ENCODE measurements around the gene PTCH1. TPM values are rescaled to one million over a fixed set of nuclear protein-coding genes. Genes with fewer than 3 reads are reported as not detected.

Gene PTCH1
- total RNA-seq, 2 donors from 2014 or later: 4.6 to 13.2 TPM

GRCh38 chr9:95504053-95504963, 12.5 kb downstream of the PTCH1 start:
- intact Hi-C loops (cut with DNase I): loop anchor here in 1 of 2 donors (10.0 kb wide), 1 partner anchor 190 kb away; the partner anchor contains the start of gene FANCC
- DNase-seq (ENCODE audit: low spot score): no peak

GRCh38 chr9:95503369-95503768, 13.4 kb downstream of the PTCH1 start:
- intact Hi-C loops (cut with DNase I): loop anchor here in 1 of 2 donors (10.0 kb wide), 1 partner anchor 189 kb away; the partner anchor contains the start of gene FANCC
- DNase-seq (ENCODE audit: low spot score): no peak

- intact Hi-C loops (cut with DNase I): loop anchor here in 1 of 2 donors (10.0 kb wide), 1 partner anchor 187 kb away; the partner anchor contains the start of gene FANCC
- no peak for DNase-seq (ENCODE audit: low spot score)
These were observed 14.5 kb downstream of the PTCH1 start for GRCh38 chr9:95502248-95502647.

GRCh38 chr9:95499847-95500246, 16.9 kb downstream of the PTCH1 start:
- no peak for DNase-seq (ENCODE audit: low spot score)
- intact Hi-C loops (cut with DNase I): loop anchor here in 1 of 2 donors (10.0 kb wide), 1 partner anchor 185 kb away; the partner anchor contains the start of gene FANCC

- peak; percentile 5 for DNase-seq (ENCODE audit: low spot score)
- intact Hi-C loops (cut with DNase I): no loop called here
These were observed 17.6 kb downstream of the PTCH1 start for GRCh38 chr9:95499046-95499676.

DNA sequence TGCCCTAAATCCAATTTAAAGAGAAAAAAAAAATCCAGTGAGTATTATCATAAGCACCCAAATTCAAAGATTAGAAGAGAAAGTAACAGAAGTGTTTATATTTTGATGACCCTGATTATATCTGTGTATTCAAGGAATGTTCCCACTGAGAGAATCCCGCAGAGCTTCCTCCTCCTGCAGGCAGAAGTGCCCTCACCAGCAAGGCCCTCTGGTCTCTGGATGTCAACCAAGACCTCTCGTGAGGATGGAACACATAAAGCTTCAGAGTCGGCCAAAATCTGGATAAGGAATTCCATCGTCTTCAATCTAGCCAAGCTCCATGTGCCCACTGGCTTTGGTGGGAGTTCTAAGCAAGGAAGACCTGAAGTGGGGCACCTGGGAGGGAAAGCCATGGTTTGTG, 18.1 kb downstream of the PTCH1 start:
- DNase-seq (ENCODE audit: low spot score): no peak
- intact Hi-C loops (cut with DNase I): no loop called here

- no peak for DNase-seq (ENCODE audit: low spot score)
- intact Hi-C loops (cut with DNase I): no loop called here
These were observed 19.0 kb downstream of the PTCH1 start for GRCh38 chr9:95497772-95498171.

GRCh38 chr9:95496687-95497086, 20.1 kb downstream of the PTCH1 start:
- intact Hi-C loops (cut with DNase I): no loop called here
- DNase-seq (ENCODE audit: low spot score): no peak

- intact Hi-C loops (cut with DNase I): no loop called here
- no peak for DNase-seq (ENCODE audit: low spot score)
These were observed 20.8 kb downstream of the PTCH1 start for GRCh38 chr9:95495961-95496360.

DNA sequence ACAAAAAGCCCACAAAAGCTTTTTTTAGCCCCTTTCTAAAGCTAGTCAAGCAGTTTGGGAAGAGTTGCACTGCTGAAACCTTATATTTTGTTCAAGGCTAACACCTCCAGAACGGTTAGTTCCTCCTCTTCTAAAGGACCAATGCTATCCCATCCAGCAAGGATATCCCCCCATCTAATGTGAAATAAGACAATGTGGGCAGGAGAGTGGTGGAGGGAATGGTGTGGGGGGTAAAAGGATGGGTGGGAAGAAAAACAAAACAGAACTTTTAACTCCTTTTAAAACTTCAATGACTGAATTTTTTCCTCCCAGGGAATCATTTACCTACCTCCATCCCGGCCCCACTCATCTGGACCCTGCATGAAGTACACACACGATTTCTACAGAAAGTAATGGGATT, 21.2 kb downstream of the PTCH1 start:
- intact Hi-C loops (cut with DNase I): no loop called here
- no peak for DNase-seq (ENCODE audit: low spot score)

- no peak for DNase-seq (ENCODE audit: low spot score)
- intact Hi-C loops (cut with DNase I): no loop called here
These were observed 22.1 kb downstream of the PTCH1 start for GRCh38 chr9:95494416-95495371.

DNA sequence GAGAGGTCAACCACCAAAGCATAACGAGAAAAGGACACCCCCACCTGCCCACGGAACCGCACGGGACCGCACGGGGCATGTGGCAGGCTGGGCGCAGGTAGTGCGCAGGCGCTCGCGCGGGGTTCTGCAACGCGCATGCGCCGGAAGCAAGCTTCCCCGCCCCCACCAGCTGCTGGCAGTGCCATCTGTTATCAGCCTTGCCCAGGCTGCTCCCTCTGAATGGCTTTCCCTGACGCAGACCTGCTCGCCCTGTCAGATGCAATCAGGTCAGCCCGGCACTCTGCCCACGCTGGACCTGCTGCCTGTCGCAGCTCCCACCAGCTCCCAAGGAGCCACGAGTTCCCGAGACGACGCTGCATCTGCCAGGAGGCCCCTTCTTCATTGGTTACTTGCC, 22.8 kb downstream of the PTCH1 start:
- no peak for DNase-seq (ENCODE audit: low spot score)
- intact Hi-C loops (cut with DNase I): no loop called here

DNA sequence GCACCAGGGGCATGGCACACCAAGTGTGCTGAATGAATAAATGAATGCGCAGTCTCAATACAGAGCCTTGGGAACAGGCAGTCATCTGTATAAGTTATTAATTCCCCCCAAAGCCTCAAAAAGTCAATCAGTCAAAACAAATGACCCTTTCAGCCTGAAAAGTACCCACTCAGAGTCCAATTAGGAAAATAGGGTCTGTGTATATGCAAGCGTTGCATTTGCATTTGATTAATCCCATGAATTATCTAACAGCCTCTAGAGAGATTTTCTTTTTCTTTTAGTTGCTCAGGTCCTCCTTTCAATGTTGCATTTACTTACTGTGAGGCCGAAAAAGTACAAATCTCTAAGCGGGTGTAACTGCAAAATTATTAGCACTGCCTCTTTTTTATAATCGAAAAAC, 23.4 kb downstream of the PTCH1 start:
- DNase-seq (ENCODE audit: low spot score): no peak
- intact Hi-C loops (cut with DNase I): no loop called here

DNA sequence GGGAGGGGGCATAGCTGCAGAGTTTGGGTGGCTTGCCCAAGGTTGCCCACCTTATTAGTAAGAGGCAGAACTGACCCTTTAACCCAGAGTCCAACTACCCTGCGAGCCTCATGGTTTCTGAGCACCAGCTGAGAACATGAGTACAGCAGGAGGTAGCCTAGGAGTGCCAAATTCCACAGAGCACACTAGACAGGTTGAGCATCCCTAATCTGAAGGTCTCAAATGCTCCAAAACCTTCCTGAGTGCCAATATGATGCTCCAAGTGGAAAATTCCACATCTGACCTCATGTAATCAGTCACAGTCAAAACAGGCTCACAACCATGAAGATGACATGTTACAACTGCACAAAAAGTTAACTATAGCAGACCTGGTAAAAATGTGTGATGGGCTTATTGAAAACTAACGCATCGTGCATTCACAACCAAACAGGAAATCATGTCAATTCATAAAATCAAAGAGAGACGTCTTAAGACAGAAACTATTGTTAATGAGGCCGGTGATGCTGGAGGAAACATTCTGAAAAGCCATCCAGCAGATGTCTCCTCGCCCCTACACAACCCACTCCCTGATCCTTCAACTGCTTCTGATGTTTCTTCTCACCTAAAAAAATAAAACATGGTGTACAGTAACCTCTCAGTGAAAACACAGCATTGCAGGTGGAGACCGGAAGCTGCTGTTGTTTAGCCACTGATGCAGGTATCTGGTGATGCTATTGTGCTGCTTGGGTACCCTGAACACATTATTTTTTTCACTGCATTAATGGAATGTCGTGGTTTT, 25.0 kb downstream of the PTCH1 start:
- intact Hi-C loops (cut with DNase I): no loop called here
- no peak for DNase-seq (ENCODE audit: low spot score)

GRCh38 chr9:95488954-95489353, 27.8 kb downstream of the PTCH1 start:
- intact Hi-C loops (cut with DNase I): no loop called here
- DNase-seq (ENCODE audit: low spot score): no peak

- intact Hi-C loops (cut with DNase I): no loop called here
- DNase-seq (ENCODE audit: low spot score): no peak
These were observed 30.5 kb downstream of the PTCH1 start for GRCh38 chr9:95486318-95486717.

GRCh38 chr9:95484225-95484624, 32.5 kb downstream of the PTCH1 start:
- intact Hi-C loops (cut with DNase I): no loop called here
- DNase-seq (ENCODE audit: low spot score): no peak

DNA sequence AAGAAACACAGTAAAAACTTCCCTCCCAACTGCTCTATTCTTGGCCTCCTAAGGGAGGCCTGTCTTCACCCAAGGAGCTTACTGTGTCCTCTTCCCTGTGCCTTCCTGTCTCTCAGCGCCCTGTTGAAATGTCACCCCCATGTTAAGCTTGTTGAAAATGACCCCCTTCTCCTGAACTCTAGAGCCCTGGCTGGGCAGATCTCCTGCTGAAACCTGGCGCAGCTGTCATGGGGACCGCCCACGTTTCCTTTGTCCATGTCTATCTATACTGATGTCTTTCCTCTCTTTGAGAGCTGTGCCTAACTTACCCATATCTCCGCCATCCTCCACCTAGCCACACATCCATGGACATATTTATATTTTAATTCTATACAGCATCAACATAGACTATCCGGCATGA, 33.3 kb downstream of the PTCH1 start:
- intact Hi-C loops (cut with DNase I): no loop called here

GRCh38 chr9:95482621-95483020, 34.1 kb downstream of the PTCH1 start:
- intact Hi-C loops (cut with DNase I): no loop called here
- no peak for DNase-seq (ENCODE audit: low spot score)

More for the DNA sequence above, 33.3 kb downstream of the PTCH1 start:
- DNase-seq (ENCODE audit: low spot score): no peak

Data from posterior vena cava (tissue), 2 donors.